ENCODE data around the gene IMMP2L. TPM values are rescaled to one million over a fixed set of nuclear protein-coding genes. Genes with fewer than 3 reads are reported as not detected.

Gene IMMP2L
- total RNA-seq, 1 donor from 2014 or later, result 11.9 TPM

DNA sequence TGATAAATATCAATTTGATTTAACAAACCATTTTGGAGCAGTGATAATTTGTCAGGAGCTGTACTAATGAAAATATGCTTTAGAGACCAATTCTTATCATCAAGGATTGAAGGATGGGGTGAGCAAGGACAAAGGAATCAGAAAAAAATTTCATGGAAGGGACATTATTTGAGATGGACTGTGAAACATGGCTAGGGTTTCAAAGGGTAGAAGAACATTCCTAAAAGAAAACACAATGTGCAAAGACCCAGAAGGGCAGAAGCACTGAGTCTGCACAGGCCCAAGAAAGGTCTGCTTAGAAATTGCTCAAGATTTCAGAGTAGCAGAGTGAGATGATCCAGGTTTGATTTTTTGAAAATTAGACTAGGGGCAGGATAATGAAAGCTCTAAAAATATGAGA is 296.9 kb downstream of the IMMP2L start:
- Mint-ChIP-seq H3K36me3 (ENCODE audit: low read depth) (no peaks in the 10 kb centered on the region), H3K4me3 (no peak overlapping the region), H3K27me3 (ENCODE audit: low read depth) (no peaks in the 10 kb centered on the region), H3K27ac (ENCODE audit: unreplicated experiment) (no peak overlapping the region), H3K4me1 (peaks cover 5% of the 10 kb centered on the region), H3K9me3 (no peaks in the 10 kb centered on the region)
- DNase-seq (ENCODE audit: low read depth, low spot score), result no peak
- TF ChIP-seq, protein P1, sequence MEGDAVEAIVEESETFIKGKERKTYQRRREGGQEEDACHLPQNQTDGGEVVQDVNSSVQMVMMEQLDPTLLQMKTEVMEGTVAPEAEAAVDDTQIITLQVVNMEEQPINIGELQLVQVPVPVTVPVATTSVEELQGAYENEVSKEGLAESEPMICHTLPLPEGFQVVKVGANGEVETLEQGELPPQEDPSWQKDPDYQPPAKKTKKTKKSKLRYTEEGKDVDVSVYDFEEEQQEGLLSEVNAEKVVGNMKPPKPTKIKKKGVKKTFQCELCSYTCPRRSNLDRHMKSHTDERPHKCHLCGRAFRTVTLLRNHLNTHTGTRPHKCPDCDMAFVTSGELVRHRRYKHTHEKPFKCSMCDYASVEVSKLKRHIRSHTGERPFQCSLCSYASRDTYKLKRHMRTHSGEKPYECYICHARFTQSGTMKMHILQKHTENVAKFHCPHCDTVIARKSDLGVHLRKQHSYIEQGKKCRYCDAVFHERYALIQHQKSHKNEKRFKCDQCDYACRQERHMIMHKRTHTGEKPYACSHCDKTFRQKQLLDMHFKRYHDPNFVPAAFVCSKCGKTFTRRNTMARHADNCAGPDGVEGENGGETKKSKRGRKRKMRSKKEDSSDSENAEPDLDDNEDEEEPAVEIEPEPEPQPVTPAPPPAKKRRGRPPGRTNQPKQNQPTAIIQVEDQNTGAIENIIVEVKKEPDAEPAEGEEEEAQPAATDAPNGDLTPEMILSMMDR (conservative IDR thresholded peaks at IDR 0.05), result no peak

DNA sequence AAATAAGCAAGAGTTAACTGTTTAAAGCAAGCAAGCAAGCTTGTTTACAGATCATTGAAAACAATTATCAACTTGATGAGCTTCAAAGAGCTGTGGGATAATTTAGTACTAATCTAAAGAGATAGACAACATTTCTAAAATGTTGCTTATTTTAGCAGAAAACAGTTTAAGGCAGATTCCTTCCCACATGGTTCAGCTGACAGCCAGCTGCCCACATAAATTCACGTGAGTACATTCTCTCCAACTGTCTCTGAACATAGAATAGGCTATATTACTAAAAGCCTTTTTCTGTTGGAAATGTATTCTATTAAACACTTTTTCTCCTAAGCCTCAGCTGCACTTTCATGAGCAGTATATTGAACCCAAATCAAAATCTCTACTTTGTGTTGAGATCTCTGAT is 297.3 kb downstream of the IMMP2L start:
- Mint-ChIP-seq H3K4me1 (peaks cover 5% of the 10 kb centered on the region), H3K27ac (ENCODE audit: unreplicated experiment) (no peak overlapping the region), H3K9me3 (no peaks in the 10 kb centered on the region), H3K4me3 (no peak overlapping the region), H3K27me3 (ENCODE audit: low read depth) (no peaks in the 10 kb centered on the region), H3K36me3 (ENCODE audit: low read depth) (no peaks in the 10 kb centered on the region)
- TF ChIP-seq, protein P1 (conservative IDR thresholded peaks at IDR 0.05), result no peak
- DNase-seq (ENCODE audit: low read depth, low spot score), result no peak

GRCh38 chr7:111264111-111264868 is 298.0 kb downstream of the IMMP2L start:
- TF ChIP-seq, protein P1 (conservative IDR thresholded peaks at IDR 0.05), result no peak
- Mint-ChIP-seq H3K4me3 (no peak overlapping the region), H3K27ac (ENCODE audit: unreplicated experiment) (no peak overlapping the region), H3K9me3 (no peaks in the 10 kb centered on the region), H3K36me3 (ENCODE audit: low read depth) (no peaks in the 10 kb centered on the region), H3K4me1 (peaks cover 5% of the 10 kb centered on the region), H3K27me3 (ENCODE audit: low read depth) (no peaks in the 10 kb centered on the region)
- no peak for DNase-seq (ENCODE audit: low read depth, low spot score)

DNA sequence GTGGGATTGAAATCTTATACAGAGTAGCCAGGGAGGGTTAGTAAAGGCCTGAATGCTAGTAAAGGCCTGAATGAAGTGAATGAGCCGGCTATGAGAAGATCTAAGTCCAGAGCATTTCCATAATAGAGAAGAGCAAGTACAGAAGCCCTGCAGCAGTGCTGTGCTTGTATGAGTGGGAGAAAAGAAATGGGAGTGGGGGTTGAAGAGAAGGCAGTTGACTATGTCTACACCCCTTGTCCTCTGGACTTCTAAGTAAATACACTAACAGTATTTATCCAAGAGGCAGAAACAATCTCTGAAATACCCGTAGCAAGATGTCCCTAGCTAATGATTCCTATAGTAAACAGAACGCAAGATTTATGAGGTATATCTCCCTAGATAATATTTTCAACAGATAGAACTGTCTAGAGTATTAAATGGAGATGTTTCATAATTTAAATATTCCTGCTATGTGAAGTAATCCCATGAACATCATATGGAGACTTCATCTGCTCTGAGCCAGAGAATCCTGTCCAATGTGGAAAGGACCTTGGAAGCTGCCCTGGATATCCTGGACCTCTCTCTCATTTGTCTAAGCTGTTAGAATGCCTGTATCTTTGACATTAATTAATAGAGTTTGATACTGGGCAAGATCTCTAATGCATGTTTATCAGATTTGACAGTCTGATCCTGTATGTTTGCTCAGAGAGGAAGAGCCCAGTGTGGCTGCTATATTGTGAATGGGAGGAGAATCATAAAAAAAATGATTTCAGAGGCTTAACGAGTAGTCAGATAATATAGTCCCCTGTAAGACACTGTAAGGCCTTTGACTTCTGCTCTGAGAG is 299.8 kb downstream of the IMMP2L start:
- H3K4me1 Mint-ChIP-seq, result peaks cover 5% of the 10 kb centered on the region
- no peaks in the 10 kb centered on the region for H3K27me3 Mint-ChIP-seq (ENCODE audit: low read depth)
- TF ChIP-seq, protein P1 (conservative IDR thresholded peaks at IDR 0.05), result no peak

GRCh38 chr7:111261496-111261895 is 300.8 kb downstream of the IMMP2L start:
- peaks cover 4% of the 10 kb centered on the region for H3K4me1 Mint-ChIP-seq
- H3K9me3 Mint-ChIP-seq, result no peaks in the 10 kb centered on the region
- H3K4me3 Mint-ChIP-seq, result no peak overlapping the region
- no peaks in the 10 kb centered on the region for H3K27me3 Mint-ChIP-seq (ENCODE audit: low read depth)
- DNase-seq (ENCODE audit: low read depth, low spot score), result no peak
- TF ChIP-seq, protein P1 (conservative IDR thresholded peaks at IDR 0.05), result no peak
- no peaks in the 10 kb centered on the region for H3K36me3 Mint-ChIP-seq (ENCODE audit: low read depth)
- H3K27ac Mint-ChIP-seq (ENCODE audit: unreplicated experiment), result no peak overlapping the region

More for the DNA sequence above, 299.8 kb downstream of the IMMP2L start:
- no peaks in the 10 kb centered on the region for H3K36me3 Mint-ChIP-seq (ENCODE audit: low read depth)
- H3K27ac Mint-ChIP-seq (ENCODE audit: unreplicated experiment), result no peak overlapping the region
- H3K9me3 Mint-ChIP-seq, result no peaks in the 10 kb centered on the region
- H3K4me3 Mint-ChIP-seq, result no peak overlapping the region
- no peak for DNase-seq (ENCODE audit: low read depth, low spot score)
